ENCODE results near the gene LRRTM2. TPM values are rescaled to one million over a fixed set of nuclear protein-coding genes. Genes with fewer than 3 reads are reported as not detected.

Gene LRRTM2
- polyA plus RNA-seq, 4 donors = 0.19 to 1.4 TPM; not detected in 2

- FAIRE-seq (no peak), DNase-seq (no peak)
- no peak overlapping the region for H3K27ac ChIP-seq (ENCODE audit: low read depth in 1 of 3, low read length in 2 of 3)
- H3K9me3 ChIP-seq (ENCODE audit: control insufficient read depth in 2 of 2, insufficient read depth in 1 of 2, low read depth in 1 of 2, low read length in 1 of 2) = no peaks in the 10 kb centered on the region
- peaks cover 0 to 25% (median 13%) of the 10 kb centered on the region in 3 donors for H3K36me3 ChIP-seq (ENCODE audit: control insufficient read depth in 3 of 3, insufficient read depth in 2 of 3, low read depth in 1 of 3, low read length in 3 of 3)
- no peaks in the 10 kb centered on the region for H3K27me3 ChIP-seq (ENCODE audit: control insufficient read depth in 3 of 3, insufficient read depth in 3 of 3, low read length in 3 of 3)
- no peaks in the 10 kb centered on the region for H3K4me1 ChIP-seq (ENCODE audit: control insufficient read depth in 3 of 3, insufficient read depth in 2 of 3, low read depth in 1 of 3, low read length in 2 of 3)
- 92 to 96% (median 95%) methylated on average over 2 of the region's 2 CpGs for WGBS, 3 donors
- no peak overlapping the region for H3K4me3 ChIP-seq (ENCODE audit: low read depth in 1 of 3, low read length in 3 of 3)
These were observed 23.6 kb upstream of the LRRTM2 start for GRCh38 chr5:138898742-138899141.

GRCh38 chr5:138898299-138898698, 23.2 kb upstream of the LRRTM2 start:
- WGBS, 3 donors = 98 to 100% (median 100%) methylated on average over 1 of the region's 1 CpG
- Histone ChIP-seq H3K36me3 (ENCODE audit: control insufficient read depth in 3 of 3, insufficient read depth in 2 of 3, low read depth in 1 of 3, low read length in 3 of 3) (peaks cover 0 to 26% (median 11%) of the 10 kb centered on the region in 3 donors), H3K27ac (ENCODE audit: low read depth in 1 of 3, low read length in 2 of 3) (no peak overlapping the region), H3K4me1 (ENCODE audit: control insufficient read depth in 3 of 3, insufficient read depth in 2 of 3, low read depth in 1 of 3, low read length in 2 of 3) (no peaks in the 10 kb centered on the region), H3K27me3 (ENCODE audit: control insufficient read depth in 3 of 3, insufficient read depth in 3 of 3, low read length in 3 of 3) (no peaks in the 10 kb centered on the region), H3K4me3 (ENCODE audit: low read depth in 1 of 3, low read length in 3 of 3) (no peak overlapping the region), H3K9me3 (ENCODE audit: control insufficient read depth in 2 of 2, insufficient read depth in 1 of 2, low read depth in 1 of 2, low read length in 1 of 2) (no peaks in the 10 kb centered on the region)
- no peak for FAIRE-seq
- no peak for DNase-seq

GRCh38 chr5:138895918-138896317, 20.8 kb upstream of the LRRTM2 start:
- Histone ChIP-seq H3K27ac (ENCODE audit: low read depth in 1 of 3, low read length in 2 of 3) (no peak overlapping the region), H3K4me3 (ENCODE audit: low read depth in 1 of 3, low read length in 3 of 3) (no peak overlapping the region), H3K4me1 (ENCODE audit: control insufficient read depth in 3 of 3, insufficient read depth in 2 of 3, low read depth in 1 of 3, low read length in 2 of 3) (no peaks in the 10 kb centered on the region), H3K36me3 (ENCODE audit: control insufficient read depth in 3 of 3, insufficient read depth in 2 of 3, low read depth in 1 of 3, low read length in 3 of 3) (peaks cover 6 to 29% (median 9%) of the 10 kb centered on the region in 3 donors), H3K9me3 (ENCODE audit: control insufficient read depth in 2 of 2, insufficient read depth in 1 of 2, low read depth in 1 of 2, low read length in 1 of 2) (no peaks in the 10 kb centered on the region), H3K27me3 (ENCODE audit: control insufficient read depth in 3 of 3, insufficient read depth in 3 of 3, low read length in 3 of 3) (no peaks in the 10 kb centered on the region)
- no peak for DNase-seq
- 71 to 90% (median 81%) methylated on average over 1 of the region's 1 CpG for WGBS, 3 donors
- no peak for FAIRE-seq

GRCh38 chr5:138890644-138891043, 15.5 kb upstream of the LRRTM2 start:
- no peak for DNase-seq
- H3K36me3 ChIP-seq (ENCODE audit: control insufficient read depth in 3 of 3, insufficient read depth in 2 of 3, low read depth in 1 of 3, low read length in 3 of 3) = peaks cover 18 to 42% (median 22%) of the 10 kb centered on the region in 3 donors

DNA sequence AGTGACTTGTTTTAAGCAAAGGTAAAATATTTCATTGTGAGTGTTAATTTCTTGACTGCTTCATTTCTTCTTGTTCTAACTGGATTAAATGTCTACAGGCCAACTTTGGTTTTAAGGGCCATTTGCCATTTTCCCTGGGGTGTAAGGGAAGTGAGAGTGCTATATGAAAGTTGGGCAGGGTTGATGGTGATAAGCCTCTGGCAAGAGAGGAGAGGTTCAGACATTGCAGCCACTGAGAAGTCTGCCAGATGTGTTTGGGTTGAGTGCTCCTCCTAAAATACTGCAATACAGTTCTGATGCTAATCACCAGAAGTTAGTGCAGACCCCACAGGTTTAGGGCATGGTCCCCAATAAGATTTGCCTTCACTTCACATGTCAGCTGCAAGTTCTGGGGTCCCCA, 14.9 kb upstream of the LRRTM2 start:
- Histone ChIP-seq H3K4me1 (ENCODE audit: control insufficient read depth in 3 of 3, insufficient read depth in 2 of 3, low read depth in 1 of 3, low read length in 2 of 3) (no peaks in the 10 kb centered on the region), H3K27me3 (ENCODE audit: control insufficient read depth in 3 of 3, insufficient read depth in 3 of 3, low read length in 3 of 3) (no peaks in the 10 kb centered on the region), H3K27ac (ENCODE audit: low read depth in 1 of 3, low read length in 2 of 3) (no peak overlapping the region), H3K4me3 (ENCODE audit: low read depth in 1 of 3, low read length in 3 of 3) (no peak overlapping the region), H3K9me3 (ENCODE audit: control insufficient read depth in 2 of 2, insufficient read depth in 1 of 2, low read depth in 1 of 2, low read length in 1 of 2) (peaks cover 0 to 8% of the 10 kb centered on the region in 2 donors), H3K36me3 (ENCODE audit: control insufficient read depth in 3 of 3, insufficient read depth in 2 of 3, low read depth in 1 of 3, low read length in 3 of 3) (peaks cover 18 to 42% (median 22%) of the 10 kb centered on the region in 3 donors)
- DNase-seq (no peak), FAIRE-seq (no peak)

More at GRCh38 chr5:138890644-138891043, 15.5 kb upstream of the LRRTM2 start:
- no peak overlapping the region for H3K4me3 ChIP-seq (ENCODE audit: low read depth in 1 of 3, low read length in 3 of 3)
- H3K4me1 ChIP-seq (ENCODE audit: control insufficient read depth in 3 of 3, insufficient read depth in 2 of 3, low read depth in 1 of 3, low read length in 2 of 3) = no peaks in the 10 kb centered on the region
- peaks cover 0 to 8% of the 10 kb centered on the region in 2 donors for H3K9me3 ChIP-seq (ENCODE audit: control insufficient read depth in 2 of 2, insufficient read depth in 1 of 2, low read depth in 1 of 2, low read length in 1 of 2)
- FAIRE-seq = no peak
- H3K27ac ChIP-seq (ENCODE audit: low read depth in 1 of 3, low read length in 2 of 3) = no peak overlapping the region
- H3K27me3 ChIP-seq (ENCODE audit: control insufficient read depth in 3 of 3, insufficient read depth in 3 of 3, low read length in 3 of 3) = no peaks in the 10 kb centered on the region

- H3K4me3 ChIP-seq (ENCODE audit: low read depth in 1 of 3, low read length in 3 of 3) = no peak overlapping the region
- H3K27me3 ChIP-seq (ENCODE audit: control insufficient read depth in 3 of 3, insufficient read depth in 3 of 3, low read length in 3 of 3) = no peaks in the 10 kb centered on the region
- DNase-seq (no peak), FAIRE-seq (no peak)
- H3K36me3 ChIP-seq (ENCODE audit: control insufficient read depth in 3 of 3, insufficient read depth in 2 of 3, low read depth in 1 of 3, low read length in 3 of 3) = peaks cover 7 to 18% (median 14%) of the 10 kb centered on the region in 3 donors
- H3K4me1 ChIP-seq (ENCODE audit: control insufficient read depth in 3 of 3, insufficient read depth in 2 of 3, low read depth in 1 of 3, low read length in 2 of 3) = no peaks in the 10 kb centered on the region
- no peak overlapping the region for H3K27ac ChIP-seq (ENCODE audit: low read depth in 1 of 3, low read length in 2 of 3)
- no peaks in the 10 kb centered on the region for H3K9me3 ChIP-seq (ENCODE audit: control insufficient read depth in 2 of 2, insufficient read depth in 1 of 2, low read depth in 1 of 2, low read length in 1 of 2)
These were observed 9.4 kb upstream of the LRRTM2 start for GRCh38 chr5:138884554-138884953.

DNA sequence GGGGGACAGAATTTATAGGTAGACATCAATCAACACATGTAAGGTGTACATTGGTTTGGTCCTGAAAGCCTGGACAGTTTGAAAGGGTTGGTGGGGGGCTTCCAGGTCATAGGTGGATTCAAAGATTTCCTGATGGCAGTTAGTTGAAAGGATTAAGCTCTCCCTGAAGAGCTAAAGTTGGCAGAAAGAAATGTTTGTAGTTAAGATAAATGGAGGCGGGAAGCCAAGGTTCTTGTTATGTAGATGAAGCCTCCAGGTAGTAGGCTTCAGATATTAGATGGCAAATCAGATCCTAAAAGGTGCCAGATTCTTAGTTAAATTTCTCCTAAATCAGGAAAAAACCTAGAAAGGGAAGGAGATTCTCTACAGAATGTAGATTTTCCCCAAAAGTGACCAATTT, 9.0 kb upstream of the LRRTM2 start:
- FAIRE-seq = no peak
- H3K9me3 ChIP-seq (ENCODE audit: control insufficient read depth in 2 of 2, insufficient read depth in 1 of 2, low read depth in 1 of 2, low read length in 1 of 2) = no peaks in the 10 kb centered on the region
- no peak for DNase-seq
- H3K4me1 ChIP-seq (ENCODE audit: control insufficient read depth in 3 of 3, insufficient read depth in 2 of 3, low read depth in 1 of 3, low read length in 2 of 3) = no peaks in the 10 kb centered on the region
- no peak overlapping the region for H3K27ac ChIP-seq (ENCODE audit: low read depth in 1 of 3, low read length in 2 of 3)
- H3K27me3 ChIP-seq (ENCODE audit: control insufficient read depth in 3 of 3, insufficient read depth in 3 of 3, low read length in 3 of 3) = no peaks in the 10 kb centered on the region
- peaks cover 3 to 14% (median 9%) of the 10 kb centered on the region in 3 donors for H3K36me3 ChIP-seq (ENCODE audit: control insufficient read depth in 3 of 3, insufficient read depth in 2 of 3, low read depth in 1 of 3, low read length in 3 of 3)
- WGBS, 3 donors = 95 to 100% (median 95%) methylated on average over 1 of the region's 1 CpG
- no peak overlapping the region for H3K4me3 ChIP-seq (ENCODE audit: low read depth in 1 of 3, low read length in 3 of 3)

- no peak for DNase-seq
- no peak overlapping the region for H3K4me3 ChIP-seq (ENCODE audit: low read depth in 1 of 3, low read length in 3 of 3)
- no peak overlapping the region for H3K27ac ChIP-seq (ENCODE audit: low read depth in 1 of 3, low read length in 2 of 3)
- FAIRE-seq = no peak
- no peaks in the 10 kb centered on the region for H3K9me3 ChIP-seq (ENCODE audit: control insufficient read depth in 2 of 2, insufficient read depth in 1 of 2, low read depth in 1 of 2, low read length in 1 of 2)
- H3K4me1 ChIP-seq (ENCODE audit: control insufficient read depth in 3 of 3, insufficient read depth in 2 of 3, low read depth in 1 of 3, low read length in 2 of 3) = no peaks in the 10 kb centered on the region
- H3K27me3 ChIP-seq (ENCODE audit: control insufficient read depth in 3 of 3, insufficient read depth in 3 of 3, low read length in 3 of 3) = no peaks in the 10 kb centered on the region
- peaks cover 0 to 6% (median 6%) of the 10 kb centered on the region in 3 donors for H3K36me3 ChIP-seq (ENCODE audit: control insufficient read depth in 3 of 3, insufficient read depth in 2 of 3, low read depth in 1 of 3, low read length in 3 of 3)
These were observed 8.1 kb upstream of the LRRTM2 start for GRCh38 chr5:138883211-138883610.

- Histone ChIP-seq H3K4me3 (ENCODE audit: low read depth in 1 of 3, low read length in 3 of 3) (no peak overlapping the region), H3K36me3 (ENCODE audit: control insufficient read depth in 3 of 3, insufficient read depth in 2 of 3, low read depth in 1 of 3, low read length in 3 of 3) (peaks cover 0 to 9% (median 0%) of the 10 kb centered on the region in 3 donors), H3K9me3 (ENCODE audit: control insufficient read depth in 2 of 2, insufficient read depth in 1 of 2, low read depth in 1 of 2, low read length in 1 of 2) (peaks cover 0 to 6% of the 10 kb centered on the region in 2 donors), H3K4me1 (ENCODE audit: control insufficient read depth in 3 of 3, insufficient read depth in 2 of 3, low read depth in 1 of 3, low read length in 2 of 3) (peaks cover 0 to 2% (median 0%) of the 10 kb centered on the region in 3 donors), H3K27me3 (ENCODE audit: control insufficient read depth in 3 of 3, insufficient read depth in 3 of 3, low read length in 3 of 3) (no peaks in the 10 kb centered on the region), H3K27ac (ENCODE audit: low read depth in 1 of 3, low read length in 2 of 3) (no peak overlapping the region)
- 88 to 93% (median 90%) methylated on average over 7 of the region's 7 CpGs for WGBS, 3 donors
- no peak for FAIRE-seq
- no peak for DNase-seq
These were observed 3.5 kb upstream of the LRRTM2 start for GRCh38 chr5:138878437-138879235.
